ENCODE data around the gene TBC1D24.
"Not testable (repeated sequence)": the region's sequence is repeated elsewhere in the genome, so short reads cannot be mapped to it uniquely, and the experiment has no call there.

TBC1D24 gene

DNA sequence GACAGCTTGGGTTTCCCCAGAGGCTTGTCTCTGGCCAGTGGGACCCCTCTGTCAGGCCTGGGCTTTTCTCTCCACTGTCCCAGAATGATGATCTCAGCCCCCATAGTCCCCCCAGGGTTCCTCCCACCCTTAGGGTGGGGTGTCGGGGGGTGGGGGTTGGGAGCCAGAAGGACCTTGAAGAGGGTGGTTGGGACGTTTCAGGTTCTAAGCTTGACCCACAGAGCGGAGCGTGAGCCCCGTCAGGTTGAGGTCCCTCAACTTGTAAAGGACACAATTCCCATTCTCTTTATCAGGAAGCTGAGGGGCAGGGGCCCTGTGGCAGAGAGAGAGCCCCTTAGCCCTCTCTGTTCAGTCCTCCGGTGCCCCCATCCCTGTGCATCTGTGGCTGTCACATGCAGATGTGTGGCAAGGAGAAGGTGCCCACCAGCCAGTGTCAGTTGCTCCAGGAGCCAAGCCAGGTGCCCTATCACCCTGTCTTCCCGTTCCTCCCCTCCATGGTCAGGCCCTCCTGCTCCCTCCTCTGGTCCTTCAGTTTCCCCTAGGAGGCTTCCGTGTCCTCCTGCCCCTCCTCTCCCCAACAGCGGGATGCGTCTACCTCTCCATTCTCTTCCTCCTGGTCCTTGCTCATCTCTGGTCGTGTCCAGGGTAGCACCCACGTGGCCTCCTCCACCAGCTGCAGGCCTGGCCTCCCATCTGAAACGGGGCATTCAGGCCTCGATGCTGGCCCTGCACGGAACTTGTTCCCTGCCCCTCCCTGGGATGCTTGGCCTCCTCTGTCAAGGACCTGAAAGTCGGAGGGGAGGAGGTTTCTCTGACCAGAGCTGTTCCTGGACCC lies 5.3 kb upstream of the TBC1D24 start:
- peak in 2 of 3 experiments; percentile 54 to 60 for DNase-seq

DNA sequence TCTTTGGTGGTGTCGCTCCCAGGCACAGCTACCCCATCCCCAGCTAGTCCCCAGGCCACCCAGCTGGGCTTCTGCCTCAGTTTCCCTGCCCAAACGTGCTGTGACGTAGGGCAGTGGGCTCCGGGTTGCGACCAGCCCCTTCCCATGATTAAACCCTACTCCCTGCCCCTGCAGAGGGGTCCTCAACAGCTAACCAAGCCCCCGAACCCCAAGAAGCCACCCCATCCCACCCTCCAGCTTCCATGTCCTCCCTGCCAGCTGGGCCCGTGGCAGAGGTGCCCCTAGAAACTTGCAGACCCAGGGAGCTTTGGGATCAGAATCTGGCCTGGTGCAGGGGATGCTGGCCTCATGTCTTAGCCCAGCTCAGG lies 4.7 kb upstream of the TBC1D24 start:
- no peak for DNase-seq

DNA sequence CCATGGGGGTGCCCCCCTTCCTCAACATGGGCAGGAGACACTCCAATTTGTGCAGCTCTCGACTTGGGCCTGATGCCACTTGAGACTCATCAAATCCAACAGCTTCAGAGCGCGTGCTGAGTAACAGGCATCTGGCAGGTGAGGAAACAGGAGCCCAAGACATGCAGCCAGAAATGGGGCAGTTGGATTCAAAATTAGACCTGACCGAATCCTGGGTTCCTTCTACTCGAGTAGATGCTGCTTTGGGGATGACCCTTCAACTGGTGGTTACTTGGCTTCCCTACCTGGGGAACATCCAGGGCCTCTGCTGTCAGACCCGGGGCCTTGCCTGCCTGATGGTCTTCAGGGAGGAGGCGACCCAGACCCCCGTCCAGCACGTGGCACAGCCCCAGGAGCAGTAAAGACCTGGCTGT lies 4.3 kb upstream of the TBC1D24 start:
- peak; percentile 59 to 97 (median 79) for DNase-seq

DNA sequence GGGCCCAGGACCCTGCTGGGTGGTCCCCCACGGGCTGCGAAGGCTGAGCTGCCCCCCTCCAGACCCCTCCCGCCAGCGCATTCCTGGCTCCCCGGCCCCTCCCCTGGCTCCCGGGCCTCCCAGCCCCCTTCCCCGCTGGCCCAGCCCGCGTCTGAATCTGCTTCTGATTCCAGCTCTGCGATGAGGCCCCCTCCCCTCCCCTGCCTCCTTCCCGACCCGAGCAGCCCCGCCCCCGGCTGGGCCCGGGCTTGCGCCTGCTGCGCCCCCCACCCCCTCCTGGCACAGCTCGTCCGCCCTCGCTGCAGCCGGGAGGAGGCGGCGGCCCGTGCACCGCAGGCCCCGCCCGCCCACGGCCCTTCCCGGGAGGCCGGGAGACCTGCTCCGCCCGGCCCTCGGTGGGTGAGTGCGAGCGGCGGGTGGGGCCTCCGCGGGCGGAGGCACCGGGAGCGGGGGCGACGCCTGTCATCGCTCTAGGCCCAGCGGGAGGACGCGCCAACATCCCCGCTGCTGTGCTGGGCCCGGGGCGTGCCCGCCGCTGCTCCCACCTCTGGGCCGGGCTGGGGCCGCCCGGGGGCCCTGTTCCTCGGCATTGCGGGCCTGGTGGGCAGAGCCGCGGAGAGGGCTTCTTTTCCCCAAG lies 3.8 kb upstream of the TBC1D24 start, which contains the start of gene NTN3:
NTN3 (plus strand) TSS at position 282 of the 637 bp plus-strand sequence. CDS start 405 bp downstream, outside the sequence.
- DNase-seq: peak; percentile 74 to 93 (median 78)

DNA sequence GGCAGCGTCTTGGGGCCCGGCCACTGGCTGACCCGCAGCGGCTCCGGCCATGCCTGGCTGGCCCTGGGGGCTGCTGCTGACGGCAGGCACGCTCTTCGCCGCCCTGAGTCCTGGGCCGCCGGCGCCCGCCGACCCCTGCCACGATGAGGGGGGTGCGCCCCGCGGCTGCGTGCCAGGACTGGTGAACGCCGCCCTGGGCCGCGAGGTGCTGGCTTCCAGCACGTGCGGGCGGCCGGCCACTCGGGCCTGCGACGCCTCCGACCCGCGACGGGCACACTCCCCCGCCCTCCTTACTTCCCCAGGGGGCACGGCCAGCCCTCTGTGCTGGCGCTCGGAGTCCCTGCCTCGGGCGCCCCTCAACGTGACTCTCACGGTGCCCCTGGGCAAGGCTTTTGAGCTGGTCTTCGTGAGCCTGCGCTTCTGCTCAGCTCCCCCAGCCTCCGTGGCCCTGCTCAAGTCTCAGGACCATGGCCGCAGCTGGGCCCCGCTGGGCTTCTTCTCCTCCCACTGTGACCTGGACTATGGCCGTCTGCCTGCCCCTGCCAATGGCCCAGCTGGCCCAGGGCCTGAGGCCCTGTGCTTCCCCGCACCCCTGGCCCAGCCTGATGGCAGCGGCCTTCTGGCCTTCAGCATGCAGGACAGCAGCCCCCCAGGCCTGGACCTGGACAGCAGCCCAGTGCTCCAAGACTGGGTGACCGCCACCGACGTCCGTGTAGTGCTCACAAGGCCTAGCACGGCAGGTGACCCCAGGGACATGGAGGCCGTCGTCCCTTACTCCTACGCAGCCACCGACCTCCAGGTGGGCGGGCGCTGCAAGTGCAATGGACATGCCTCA lies 3.1 kb upstream of the TBC1D24 start:
- peak in 2 of 3 experiments; percentile 64 to 66 for DNase-seq

DNA sequence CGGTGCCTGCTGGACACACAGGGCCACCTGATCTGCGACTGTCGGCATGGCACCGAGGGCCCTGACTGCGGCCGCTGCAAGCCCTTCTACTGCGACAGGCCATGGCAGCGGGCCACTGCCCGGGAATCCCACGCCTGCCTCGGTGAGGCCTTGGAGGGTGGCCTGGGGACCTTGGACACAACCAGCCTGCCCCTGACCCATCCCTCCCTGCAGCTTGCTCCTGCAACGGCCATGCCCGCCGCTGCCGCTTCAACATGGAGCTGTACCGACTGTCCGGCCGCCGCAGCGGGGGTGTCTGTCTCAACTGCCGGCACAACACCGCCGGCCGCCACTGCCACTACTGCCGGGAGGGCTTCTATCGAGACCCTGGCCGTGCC lies 2.5 kb upstream of the TBC1D24 start:
- DNase-seq: no peak

DNA sequence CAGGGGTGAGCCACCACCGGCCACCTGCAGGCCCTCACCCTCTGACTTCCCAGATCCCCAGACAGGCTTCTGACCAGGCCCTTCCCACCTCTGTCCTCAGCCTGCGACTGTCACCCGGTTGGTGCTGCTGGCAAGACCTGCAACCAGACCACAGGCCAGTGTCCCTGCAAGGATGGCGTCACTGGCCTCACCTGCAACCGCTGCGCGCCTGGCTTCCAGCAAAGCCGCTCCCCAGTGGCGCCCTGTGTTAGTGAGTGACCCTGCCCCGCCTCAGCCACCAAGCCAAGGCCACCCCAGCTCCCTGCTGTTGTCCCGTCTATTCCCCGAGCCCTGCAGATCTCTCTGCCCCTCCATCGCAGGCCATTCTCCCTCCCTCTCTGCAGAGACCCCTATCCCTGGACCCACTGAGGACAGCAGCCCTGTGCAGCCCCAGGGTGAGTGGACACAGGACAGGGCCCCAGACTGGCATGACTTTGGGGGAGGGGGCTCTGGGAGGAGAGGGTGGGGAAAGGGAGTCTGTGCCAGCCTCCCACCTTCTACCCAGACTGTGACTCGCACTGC lies 2.0 kb upstream of the TBC1D24 start:
- no peak for DNase-seq

DNA sequence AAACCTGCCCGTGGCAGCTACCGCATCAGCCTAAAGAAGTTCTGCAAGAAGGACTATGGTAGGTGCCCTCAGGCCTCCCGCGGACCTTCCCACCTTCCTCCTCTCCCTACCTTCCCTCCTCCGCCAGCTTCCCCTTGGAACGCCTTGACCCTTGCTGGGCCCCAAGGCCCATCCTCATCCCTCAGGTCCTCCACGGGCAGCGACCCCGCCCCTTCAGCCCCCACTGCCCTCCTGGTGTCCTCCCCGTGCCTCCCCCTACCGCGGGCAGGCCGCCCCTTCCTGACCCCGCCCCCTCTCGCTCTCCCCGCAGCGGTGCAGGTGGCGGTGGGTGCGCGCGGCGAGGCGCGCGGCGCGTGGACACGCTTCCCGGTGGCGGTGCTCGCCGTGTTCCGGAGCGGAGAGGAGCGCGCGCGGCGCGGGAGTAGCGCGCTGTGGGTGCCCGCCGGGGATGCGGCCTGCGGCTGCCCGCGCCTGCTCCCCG lies 1.4 kb upstream of the TBC1D24 start:
- DNase-seq: peak; percentile 53 to 56 (median 54)

DNA sequence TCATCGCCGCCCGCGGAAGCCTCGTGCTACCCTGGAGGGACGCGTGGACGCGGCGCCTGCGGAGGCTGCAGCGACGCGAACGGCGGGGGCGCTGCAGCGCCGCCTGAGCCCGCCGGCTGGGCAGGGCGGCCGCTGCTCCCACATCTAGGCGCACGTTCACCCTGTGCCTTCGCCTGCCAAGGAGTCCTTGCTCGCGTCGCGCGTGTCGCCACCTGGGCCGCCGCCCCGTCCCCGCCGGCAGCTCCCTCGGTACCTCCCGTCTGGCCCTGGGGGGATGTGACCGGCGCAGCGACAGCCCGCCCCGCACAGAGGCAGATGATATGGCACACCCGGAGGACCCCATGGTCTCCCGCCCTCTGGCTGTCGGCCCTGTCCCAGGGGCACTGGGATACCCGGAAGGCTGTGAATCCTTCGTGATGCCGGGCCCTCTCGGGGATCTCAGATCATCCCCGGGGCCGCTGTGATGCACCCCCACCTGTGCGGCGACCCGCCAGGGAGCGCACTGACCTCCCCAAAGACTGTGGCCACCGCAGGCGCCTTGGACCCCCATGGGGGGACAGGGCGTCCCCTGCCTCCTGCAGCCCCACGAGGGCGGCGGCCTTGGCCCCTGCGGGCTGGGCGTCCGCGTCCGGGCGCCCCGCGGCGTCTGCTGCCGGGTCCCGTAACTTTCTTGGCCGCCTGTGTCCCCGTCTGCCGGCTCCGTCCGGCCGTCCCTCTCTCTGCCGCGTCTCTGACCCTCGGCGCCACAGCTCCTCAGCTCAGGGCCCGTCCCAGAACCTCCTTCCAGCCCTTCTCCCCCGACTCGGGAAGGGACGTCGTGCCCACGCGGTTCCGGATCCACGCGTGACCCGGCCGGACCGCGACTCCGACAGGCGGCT lies 689 bp upstream of the TBC1D24 start:
- DNase-seq: peak; percentile 57 to 77 (median 69)

DNA sequence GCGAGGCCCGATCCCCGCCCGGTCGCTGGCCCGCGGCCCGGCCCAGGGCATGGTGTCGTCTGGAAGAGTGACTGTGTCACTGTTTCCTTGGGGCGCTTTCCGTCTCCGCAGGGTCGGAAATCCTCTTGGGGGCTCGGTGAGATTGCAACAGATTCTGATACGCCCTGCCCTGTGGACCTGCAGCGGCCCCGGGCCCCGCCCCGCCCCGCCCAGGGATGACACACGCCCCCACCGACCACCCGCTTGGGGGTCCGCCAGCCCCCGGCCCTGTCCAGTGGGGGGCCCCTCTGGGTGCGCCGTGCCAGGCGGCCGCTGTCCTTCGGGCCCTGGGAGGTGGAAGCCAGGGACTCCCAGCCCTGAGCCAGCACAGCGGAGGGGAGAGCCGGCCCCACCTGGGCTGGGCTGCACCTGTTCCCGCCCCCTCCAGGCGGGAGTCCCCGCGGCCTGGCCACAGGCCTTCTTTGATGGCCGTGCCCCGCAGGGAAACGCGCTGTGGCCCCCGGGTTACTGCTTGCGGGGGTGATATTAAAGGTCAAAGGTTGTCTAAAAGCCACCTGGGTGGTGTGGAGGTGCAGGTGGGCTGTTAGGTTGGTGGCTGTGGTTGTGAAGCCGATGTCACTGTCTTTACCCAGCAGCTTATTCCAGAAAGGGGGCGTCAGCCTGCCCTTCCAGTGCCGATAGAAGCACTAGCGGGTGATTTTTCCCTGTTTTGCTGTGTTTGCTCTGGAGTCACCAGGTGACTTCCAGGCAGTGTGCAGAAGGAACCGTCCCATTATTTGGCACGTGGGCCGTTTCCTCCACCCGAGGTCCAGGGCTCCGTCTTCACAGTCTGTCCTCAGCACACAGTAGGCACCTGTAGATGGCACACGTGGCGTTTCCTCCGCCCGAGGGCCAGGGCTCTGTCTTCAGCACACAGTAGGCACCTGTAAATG lies 752 bp downstream of the TBC1D24 start:
- DNase-seq: peak; percentile 56 to 64 (median 58)

DNA sequence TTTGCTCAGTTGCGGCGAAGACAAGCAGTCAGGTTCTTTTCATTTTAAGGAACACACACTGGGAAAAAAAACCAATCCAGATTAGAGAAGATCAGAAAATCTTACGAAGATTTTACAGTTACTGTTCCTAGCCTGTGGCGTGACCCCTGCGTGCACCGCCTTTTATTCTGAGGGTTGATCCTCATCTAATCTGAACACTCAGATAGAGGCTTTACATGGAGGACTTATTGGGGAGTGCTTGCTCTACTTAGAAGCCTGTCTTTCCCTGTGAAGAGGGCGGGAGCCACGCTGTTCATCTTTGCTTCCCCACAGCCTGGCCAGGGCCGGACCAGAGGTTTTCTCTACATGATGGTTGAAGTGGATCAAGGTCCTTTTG lies 1.4 kb downstream of the TBC1D24 start:
- DNase-seq: no peak

DNA sequence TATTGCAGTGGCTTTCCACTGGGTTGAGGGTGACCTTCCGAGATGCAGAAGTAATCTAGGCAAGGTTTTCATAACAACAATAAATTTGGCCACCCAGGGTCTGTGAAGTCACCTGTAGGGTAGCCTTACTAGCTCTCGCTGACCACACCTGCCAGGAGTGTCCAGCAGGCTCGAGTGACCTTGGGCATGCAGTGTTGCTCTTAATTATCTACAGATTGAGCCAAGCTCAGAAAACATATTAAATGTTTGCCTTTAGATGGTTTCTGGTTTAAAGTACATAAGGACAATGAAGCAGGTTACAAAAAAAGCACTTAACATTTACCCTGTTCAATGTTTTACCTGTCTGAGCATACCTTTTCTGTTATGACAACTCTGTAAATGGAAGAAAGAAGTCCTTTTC lies 1.8 kb downstream of the TBC1D24 start:
- no peak for DNase-seq

DNA sequence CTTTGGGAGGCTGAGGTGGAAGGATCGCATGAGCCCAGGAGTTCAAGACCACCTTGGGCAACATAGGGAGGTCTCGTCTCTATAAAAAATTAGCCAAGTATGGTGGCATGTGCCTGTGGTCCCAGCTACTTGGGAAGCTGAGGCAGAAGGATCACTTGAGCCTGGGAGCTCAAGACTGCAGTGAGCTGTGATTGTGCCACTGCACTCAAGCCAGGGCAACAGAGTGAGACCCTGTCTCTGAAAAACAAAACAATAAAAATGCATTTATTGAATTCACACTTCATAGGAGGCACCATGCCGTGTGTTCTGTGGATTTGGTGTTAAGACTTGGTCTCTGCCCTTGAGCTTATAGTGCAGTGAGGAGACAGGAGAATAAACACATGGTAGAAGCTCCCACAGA lies 2.4 kb downstream of the TBC1D24 start:
- no peak for DNase-seq

DNA sequence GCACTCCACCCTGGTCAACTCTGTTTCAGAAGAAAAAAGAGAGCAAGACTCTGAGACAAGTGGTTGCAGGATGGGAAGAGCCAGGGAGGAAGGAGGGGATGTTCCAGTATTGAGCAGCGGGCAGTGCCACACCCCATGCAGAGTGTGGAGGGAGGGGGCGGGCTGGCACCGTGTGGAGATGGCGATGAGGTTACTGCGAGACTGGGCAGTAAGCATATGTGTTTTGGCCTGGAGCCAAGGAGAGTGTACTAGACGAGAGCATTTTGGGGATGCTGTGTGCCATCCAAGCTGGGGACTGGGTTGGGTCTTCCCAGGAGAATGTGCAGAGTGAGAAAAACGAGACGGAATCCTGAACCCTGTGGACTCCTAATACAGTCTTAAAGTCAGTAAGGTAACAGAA lies 3.4 kb downstream of the TBC1D24 start:
- peak in 2 of 3 experiments; percentile 50 to 55 for DNase-seq

DNA sequence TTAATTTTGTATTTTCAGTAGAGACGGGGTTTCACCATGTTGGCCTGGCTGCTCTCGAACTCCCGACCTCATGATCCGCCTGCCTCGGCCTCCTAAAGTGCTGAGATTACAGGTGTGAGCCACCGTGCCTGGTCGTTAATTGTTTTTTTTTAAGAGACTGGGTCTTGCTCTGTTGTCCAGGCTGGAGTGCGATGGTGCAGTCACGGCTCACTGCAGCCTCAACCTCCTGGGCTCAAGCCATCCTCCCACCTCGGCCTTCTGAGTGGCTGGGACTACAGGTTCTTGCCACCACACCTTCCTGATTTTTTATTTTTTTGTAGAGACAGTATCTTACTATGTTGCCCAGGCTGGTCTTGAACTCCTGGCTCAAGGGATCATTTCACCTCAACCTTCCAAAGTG lies 5.1 kb downstream of the TBC1D24 start:
- DNase-seq: not testable (repeated sequence)

DNA sequence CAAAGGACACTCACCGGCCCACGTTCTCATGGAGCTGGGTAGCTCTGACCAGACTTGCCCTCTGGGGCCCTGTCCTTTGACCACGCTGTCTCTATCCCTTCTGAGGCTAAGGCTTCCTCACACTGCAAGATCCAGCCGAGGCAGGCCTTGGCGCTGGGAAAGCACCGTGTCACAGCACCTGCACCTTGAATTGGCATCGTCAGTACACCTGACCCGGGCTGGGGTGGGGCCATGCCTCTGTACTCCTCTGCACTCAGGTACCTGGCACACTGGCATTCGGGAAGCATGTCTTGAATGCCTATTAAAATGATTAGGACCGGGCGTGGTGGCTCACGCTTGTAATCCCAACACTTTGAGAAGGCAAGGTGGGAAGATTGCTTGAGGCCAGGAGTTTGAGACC lies 6.0 kb downstream of the TBC1D24 start:
- DNase-seq: no peak

DNA sequence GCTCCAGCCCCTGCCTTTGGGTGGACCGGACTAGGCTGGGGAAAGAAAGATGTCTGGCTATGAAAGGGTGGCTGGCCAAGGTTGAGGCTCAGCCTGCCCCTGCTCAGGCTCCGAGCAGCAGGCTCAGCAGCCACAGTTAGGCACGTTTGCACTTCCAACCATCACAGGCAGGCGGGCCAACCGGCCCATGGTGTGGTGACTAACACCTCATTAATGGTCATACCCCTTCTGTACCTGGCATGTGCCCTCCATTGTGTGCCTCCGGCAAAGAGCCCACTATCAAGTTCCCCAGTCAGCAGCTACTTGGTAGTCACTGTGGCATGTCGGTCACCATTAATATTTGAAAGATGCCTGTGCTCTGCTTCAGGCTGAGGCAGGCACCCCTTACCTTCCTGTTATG lies 6.7 kb downstream of the TBC1D24 start:
- no peak for DNase-seq

DNA sequence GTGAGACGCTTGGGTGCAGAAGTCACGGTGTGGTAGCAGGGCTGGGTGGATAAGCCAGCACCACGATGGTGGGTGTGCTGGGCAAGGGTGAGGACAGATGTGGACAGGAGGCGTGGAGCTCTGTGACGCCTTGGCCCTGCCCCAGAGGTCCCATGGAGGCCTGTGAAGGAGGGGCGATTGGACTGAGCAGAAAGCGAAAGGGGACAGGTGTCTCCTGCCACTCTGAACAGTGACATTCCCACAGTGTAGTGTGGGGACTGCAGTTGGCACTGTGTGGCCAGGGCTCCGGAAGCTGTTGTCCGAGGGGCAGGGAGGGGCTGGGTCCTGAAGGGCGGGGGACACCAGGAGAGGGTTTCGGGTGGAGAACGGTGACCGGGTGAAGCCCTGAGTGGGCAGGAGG lies 7.3 kb downstream of the TBC1D24 start:
- DNase-seq: no peak

DNA sequence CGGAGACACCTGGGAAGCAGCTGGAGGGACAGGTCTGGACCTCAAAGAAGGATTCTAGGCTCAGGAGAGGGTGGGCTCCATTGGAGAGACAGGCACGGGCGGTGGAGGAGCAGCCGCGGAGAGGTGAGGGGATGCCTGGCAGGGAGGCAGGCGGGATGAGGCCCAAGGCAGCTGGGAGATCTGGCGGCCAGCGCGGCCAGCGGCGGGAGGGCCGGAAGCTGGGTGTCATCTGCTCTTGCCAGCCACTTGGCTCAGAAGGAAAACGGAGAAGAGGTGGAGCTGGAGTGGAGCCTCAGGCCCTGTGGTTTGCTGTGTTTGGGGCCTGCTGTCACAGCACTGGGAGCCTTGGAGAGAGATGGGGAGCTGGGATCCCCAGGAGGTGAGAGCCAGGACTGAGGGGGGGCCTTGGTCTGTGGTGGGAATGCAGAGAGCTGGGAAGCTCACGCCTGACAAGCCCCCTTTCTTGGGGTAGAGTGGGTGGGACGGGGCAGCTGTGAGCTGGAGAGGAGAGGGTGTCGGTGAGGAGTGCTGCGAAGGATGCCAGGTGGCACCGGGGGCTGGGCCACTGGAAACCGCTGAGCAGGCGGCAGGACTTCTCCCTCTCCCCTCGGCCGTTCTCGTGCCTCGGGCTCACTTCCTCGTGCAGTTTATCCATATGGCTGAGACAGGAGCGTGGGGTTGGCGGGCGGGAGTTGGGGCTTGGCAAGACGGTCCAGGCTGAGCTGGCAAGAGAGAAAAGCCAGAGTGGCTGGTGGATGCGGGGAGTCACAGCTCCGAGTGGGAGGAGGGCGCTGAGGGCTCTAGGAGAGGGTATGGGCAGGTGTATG lies 8.0 kb downstream of the TBC1D24 start:
- peak; percentile 63 to 82 (median 73) for DNase-seq

Data from NCI-H1417 (cell line).